Caco-2 (cell line): ENCODE results near the gene DLGAP4. TPM values are rescaled to one million over a fixed set of nuclear protein-coding genes. Genes with fewer than 3 reads are reported as not detected.

Experiments
- BruUV-seq: library from RNA; stranded (reverse); fragments of 400-500 nt; replicated peaks from 2 replicates; lab custom pipeline; 2021; lab: Mats Ljungman, UMichigan
- CTCF ChIA-PET: fragments of 300-600 bp; sonication (Branson Sonifier 250); formaldehyde crosslinking; loops from one replicate; lab custom pipeline; 2022; ENCODE audit warnings: antibody characterized with exemption; lab: Charles Lee
- POLR2A ChIA-PET: fragments of 300-600 bp; sonication (Branson Sonifier 250); formaldehyde crosslinking; loops from one replicate; lab custom pipeline; 2022; ENCODE audit warnings: antibody characterized with exemption; lab: Charles Lee
- DNase-seq, 2 experiments: peaks; one replicate each; pipeline versions ENCODE4 v3.0.0 to v3.0.0-alpha.2; 2020 to 2022
- H3K27me3 ChIP-seq: replicated peaks from 2 replicates; pipeline ENCODE4 v1.6.0; 2011; ENCODE audit warnings: low read length; ENCODE audit not compliant: control insufficient read depth, insufficient read depth
- H3K36me3 ChIP-seq: 2 replicates; pipeline ENCODE4 v1.5.1; 2011; ENCODE audit warnings: low read length; ENCODE audit not compliant: control insufficient read depth, insufficient read depth
- H3K4me1 ChIP-seq: fragments of 250-450 bp; sonication (Bioruptor Pico); 2 replicates; pipeline ENCODE4 v1.5.1; 2020; ENCODE audit warnings: mild to moderate bottlenecking
- H3K4me3 ChIP-seq: 2 replicates; pipeline ENCODE4 v1.5.1; 2011; ENCODE audit warnings: low read depth, mild to moderate bottlenecking, control low read depth, low read length
- H3K9me3 ChIP-seq: fragments of 250-450 bp; sonication (Bioruptor Pico); 2 replicates; pipeline ENCODE4 v1.5.1; 2020; ENCODE audit warnings: mild to moderate bottlenecking, moderate library complexity
- H3K27ac Mint-ChIP-seq: one replicate; pipeline ENCODE4 v1.8.0; 2022; ENCODE audit warnings: mixed read lengths; ENCODE audit not compliant: unreplicated experiment
- H3K27me3 Mint-ChIP-seq: one replicate; pipeline ENCODE4 v1.8.0; 2022; ENCODE audit warnings: mixed read lengths; ENCODE audit not compliant: insufficient read depth, unreplicated experiment
- H3K36me3 Mint-ChIP-seq: one replicate; pipeline ENCODE4 v1.8.0; 2022; ENCODE audit warnings: mild to moderate bottlenecking, mixed read lengths; ENCODE audit not compliant: insufficient read depth, unreplicated experiment
- H3K4me1 Mint-ChIP-seq: one replicate; pipeline ENCODE4 v1.8.0; 2022; ENCODE audit warnings: low read depth, mixed read lengths; ENCODE audit not compliant: unreplicated experiment
- H3K4me3 Mint-ChIP-seq: one replicate; pipeline ENCODE4 v1.8.0; 2022; ENCODE audit warnings: mild to moderate bottlenecking, moderate library complexity, mixed read lengths; ENCODE audit not compliant: unreplicated experiment
- H3K9me3 Mint-ChIP-seq: one replicate; pipeline ENCODE4 v1.8.0; 2022; ENCODE audit warnings: mixed read lengths; ENCODE audit not compliant: unreplicated experiment
- CTCF ChIP-seq, 2 experiments: fragments of 200-600 bp in 1 of 2; IDR thresholded peaks; 1 replicate in 1 of 2; 2 replicates in 1 of 2; pipeline versions ENCODE4 v1.5.1 to v1.8.0; 2011 to 2022; ENCODE audit warnings: antibody characterized with exemption in 1 of 2, control low read depth in 1 of 2, inconsistent platforms in 1 of 2, low read depth in 1 of 2, low read length in 1 of 2, mild to moderate bottlenecking in 1 of 2, moderate library complexity in 1 of 2; ENCODE audit not compliant: insufficient read depth in 1 of 2, severe bottlenecking in 1 of 2, unreplicated experiment in 1 of 2
- intact Hi-C: fragments of 100-400 bp; cut with micrococcal nuclease; formaldehyde crosslinking; loops from one replicate; pipeline ENCODE4 v1.10.0; 2022; ENCODE audit not compliant: unreplicated experiment
- total RNA-seq: library from RNA; stranded (reverse); gene quantifications from 2 replicates; pipeline ENCODE4 v1.2.3, GENCODE V29; 2022

The DLGAP4 gene
- total RNA-seq, 1 experiment from 2014 or later = 122 TPM

- no peaks in the 10 kb centered on the region for H3K9me3 ChIP-seq
- intact Hi-C loops = no loop called here
- H3K4me3 ChIP-seq = no peak overlapping the region
- Mint-ChIP-seq H3K27ac (no peak overlapping the region), H3K27me3 (no peaks in the 10 kb centered on the region), H3K4me3 (no peak overlapping the region), H3K4me1 (peaks cover 10% of the 10 kb centered on the region), H3K9me3 (no peaks in the 10 kb centered on the region), H3K36me3 (peaks cover 15% of the 10 kb centered on the region)
- H3K36me3 ChIP-seq = no peaks in the 10 kb centered on the region
- peaks cover 4% of the 10 kb centered on the region; the same call in 1 of the 2 replicates for H3K4me1 ChIP-seq
- no peak for DNase-seq
- POLR2A ChIA-PET = no interaction called here
- CTCF ChIA-PET = no interaction called here
- TF ChIP-seq CTCF (IDR thresholded peaks at IDR 0.05; ENCODE audit: insufficient read depth in 1 of 2, low read depth in 1 of 2, low read length in 1 of 2, severe bottlenecking in 1 of 2, unreplicated experiment in 1 of 2) = peak in 1 of 2 experiments; percentile 16
- H3K27me3 ChIP-seq = no peaks in the 10 kb centered on the region
- no TSS peak for BruUV-seq
These were observed 175.4 kb downstream of the DLGAP4 start for GRCh38 chr20:36481380-36482043.

GRCh38 chr20:36482044-36482473, 175.9 kb downstream of the DLGAP4 start:
- Mint-ChIP-seq H3K36me3 (peaks cover 13% of the 10 kb centered on the region), H3K27ac (no peak overlapping the region), H3K4me1 (peaks cover 10% of the 10 kb centered on the region), H3K4me3 (no peak overlapping the region), H3K9me3 (no peaks in the 10 kb centered on the region), H3K27me3 (no peaks in the 10 kb centered on the region)
- Histone ChIP-seq H3K9me3 (no peaks in the 10 kb centered on the region), H3K4me1 (peaks cover 4% of the 10 kb centered on the region; the same call in 1 of the 2 replicates), H3K4me3 (no peak overlapping the region), H3K27me3 (no peaks in the 10 kb centered on the region), H3K36me3 (0 out of 2 replicates have a peak, but pooled peaks cover under 1% of the 10 kb centered on the region)
- ChIA-PET POLR2A (no interaction called here), CTCF (no interaction called here)
- BruUV-seq = no TSS peak
- DNase-seq = no peak
- intact Hi-C loops = no loop called here
- TF ChIP-seq CTCF (IDR thresholded peaks at IDR 0.05; ENCODE audit: insufficient read depth in 1 of 2, low read depth in 1 of 2, low read length in 1 of 2, severe bottlenecking in 1 of 2, unreplicated experiment in 1 of 2) = no peak

- Histone ChIP-seq H3K27me3 (no peaks in the 10 kb centered on the region), H3K4me3 (no peak overlapping the region), H3K36me3 (0 out of 2 replicates have a peak, but pooled peaks cover 1% of the 10 kb centered on the region), H3K4me1 (peaks cover 4% of the 10 kb centered on the region; the same call in 1 of the 2 replicates), H3K9me3 (no peaks in the 10 kb centered on the region)
- POLR2A ChIA-PET = interaction anchor here (0.5 kb wide), 1 partner anchor 16 kb away, joined by 7 read pairs; no protein-coding TSS in a partner anchor
- Mint-ChIP-seq H3K27ac (no peak overlapping the region), H3K9me3 (no peaks in the 10 kb centered on the region), H3K4me3 (no peak overlapping the region), H3K27me3 (no peaks in the 10 kb centered on the region), H3K36me3 (peaks cover 10% of the 10 kb centered on the region), H3K4me1 (peaks cover 10% of the 10 kb centered on the region)
- no TSS peak for BruUV-seq
- no peak for TF ChIP-seq CTCF (IDR thresholded peaks at IDR 0.05; ENCODE audit: insufficient read depth in 1 of 2, low read depth in 1 of 2, low read length in 1 of 2, severe bottlenecking in 1 of 2, unreplicated experiment in 1 of 2)
- intact Hi-C loops = no loop called here
- CTCF ChIA-PET = no interaction called here
- DNase-seq = no peak
These were observed 177.2 kb downstream of the DLGAP4 start for GRCh38 chr20:36483209-36483918.
